Stimulated activated CD8-positive, alpha-beta memory T cell treated with anti-CD3 and anti-CD28 coated beads, Interleukin-15, amount 100 ng/mL, for 24 hours (primary cell): ENCODE measurements around the gene HCN4.

Experiments used
- DNase-seq: peaks from one replicate; pipeline ENCODE4 v3.0.0-alpha.2; 2020; ENCODE audit warnings: low read depth

HCN4 gene

GRCh38 chr15:73295630-73296286 lies 73.0 kb downstream of the HCN4 start:
- DNase-seq = no peak

DNA sequence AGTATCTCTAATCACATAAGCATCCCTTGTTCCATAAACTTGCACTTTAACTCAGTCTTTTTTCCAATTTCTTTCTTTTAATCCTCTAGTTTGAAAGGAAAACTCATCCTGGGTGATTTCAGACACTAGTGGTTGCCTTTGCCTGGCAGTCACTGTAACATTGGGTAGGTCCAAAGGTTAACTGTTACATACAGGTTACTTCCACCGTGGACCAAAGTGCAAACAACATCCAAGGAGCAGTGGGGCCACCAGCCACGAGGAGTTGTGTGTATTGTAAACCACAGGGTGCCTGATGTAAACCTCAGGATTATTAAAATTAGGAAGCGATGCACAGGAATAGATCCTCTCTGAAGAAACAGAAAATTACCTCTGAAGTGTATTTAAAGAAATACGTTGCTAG lies 75.0 kb downstream of the HCN4 start:
- DNase-seq = no peak

GRCh38 chr15:73291441-73291840 lies 77.3 kb downstream of the HCN4 start:
- no peak for DNase-seq

- no peak for DNase-seq
Observed at GRCh38 chr15:73287019-73287418, 81.7 kb downstream of the HCN4 start.

DNA sequence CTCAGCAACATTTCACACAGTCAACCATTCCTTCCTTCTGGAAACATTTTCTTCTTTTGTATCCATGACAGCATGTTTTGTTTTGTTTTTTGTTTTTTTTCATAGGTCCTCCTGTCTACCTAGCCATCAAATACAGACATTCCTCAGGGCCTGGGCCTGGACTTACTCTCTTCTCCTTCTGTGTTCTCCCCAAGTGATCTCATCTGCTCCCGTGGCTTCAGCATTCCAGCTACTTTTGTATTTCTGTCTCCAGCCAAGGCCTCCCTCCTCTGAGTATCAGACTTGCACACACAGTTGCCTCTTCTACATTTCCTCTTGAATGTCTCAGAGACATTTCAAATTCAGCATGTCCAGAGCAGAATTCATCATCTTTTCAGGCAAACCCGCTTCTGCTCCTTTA lies 82.4 kb downstream of the HCN4 start:
- no peak for DNase-seq

- no peak for DNase-seq
Observed at GRCh38 chr15:73284090-73284716, 84.6 kb downstream of the HCN4 start.

DNA sequence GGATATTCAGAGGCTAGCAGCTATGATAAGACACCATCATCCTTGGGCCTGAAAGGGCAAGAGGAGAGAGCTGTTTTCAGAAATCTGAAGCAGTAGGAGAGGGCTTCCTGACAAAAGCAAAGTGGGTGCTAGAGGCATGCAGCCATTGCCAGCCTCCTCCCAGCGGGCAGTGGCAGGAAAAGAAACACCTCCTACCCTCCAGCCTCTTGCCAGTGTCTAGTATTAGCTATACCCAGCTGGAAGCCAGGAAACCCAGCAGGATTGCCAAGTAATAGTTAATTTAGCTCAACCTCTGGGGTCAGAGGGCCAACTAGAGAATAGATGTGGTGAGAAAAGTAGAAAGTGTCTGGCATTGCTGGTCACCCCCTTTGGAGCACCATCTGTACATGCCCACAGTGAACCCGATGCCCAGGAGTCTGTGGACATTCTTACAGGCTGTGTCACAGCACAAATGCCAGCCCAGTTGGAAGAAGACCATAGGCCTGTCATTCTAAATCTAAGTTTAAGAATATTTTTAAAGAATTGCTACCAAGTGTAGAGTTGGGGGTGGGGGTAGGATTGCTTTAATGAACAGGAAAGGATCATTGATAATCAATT lies 85.3 kb downstream of the HCN4 start:
- DNase-seq = no peak

DNA sequence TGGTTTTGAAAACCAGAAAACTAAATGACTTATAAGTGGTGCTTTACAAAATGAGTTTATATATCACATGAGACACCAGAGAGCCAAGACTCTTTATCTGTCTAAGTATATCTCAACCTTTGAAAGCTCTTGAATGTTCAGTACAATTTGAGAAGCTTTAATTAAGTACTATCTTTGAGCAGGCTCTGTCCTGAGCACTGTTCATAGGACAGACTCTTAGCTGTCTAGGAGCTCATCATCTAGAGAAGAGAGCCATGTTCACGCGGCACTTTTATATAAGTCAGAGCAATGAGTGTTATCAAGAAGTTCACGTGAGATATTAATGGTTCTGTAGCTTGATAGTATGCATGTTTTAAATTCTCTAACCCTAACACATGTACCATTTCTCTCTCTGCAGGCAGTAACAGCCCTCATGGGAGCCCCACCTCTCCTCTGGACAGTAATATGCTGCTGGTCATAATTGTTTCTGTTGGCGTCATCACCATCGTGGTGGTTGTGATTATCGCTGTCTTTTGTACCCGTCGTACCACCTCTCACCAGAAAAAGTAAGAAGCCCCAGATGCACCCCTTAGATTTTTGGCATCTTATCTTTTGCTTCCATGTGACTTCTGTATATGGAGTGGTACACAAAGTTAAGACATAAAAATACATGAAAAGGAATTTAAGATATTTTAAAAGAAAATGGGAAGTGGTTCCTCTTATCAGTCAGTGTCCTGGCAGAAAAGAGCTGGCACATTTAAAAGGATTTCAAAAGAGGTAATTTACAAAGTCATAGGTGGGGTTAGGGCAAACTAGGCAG lies 86.0 kb downstream of the HCN4 start:
- DNase-seq = no peak

- DNase-seq = no peak
Observed at GRCh38 chr15:73275862-73276261, 92.9 kb downstream of the HCN4 start.

DNA sequence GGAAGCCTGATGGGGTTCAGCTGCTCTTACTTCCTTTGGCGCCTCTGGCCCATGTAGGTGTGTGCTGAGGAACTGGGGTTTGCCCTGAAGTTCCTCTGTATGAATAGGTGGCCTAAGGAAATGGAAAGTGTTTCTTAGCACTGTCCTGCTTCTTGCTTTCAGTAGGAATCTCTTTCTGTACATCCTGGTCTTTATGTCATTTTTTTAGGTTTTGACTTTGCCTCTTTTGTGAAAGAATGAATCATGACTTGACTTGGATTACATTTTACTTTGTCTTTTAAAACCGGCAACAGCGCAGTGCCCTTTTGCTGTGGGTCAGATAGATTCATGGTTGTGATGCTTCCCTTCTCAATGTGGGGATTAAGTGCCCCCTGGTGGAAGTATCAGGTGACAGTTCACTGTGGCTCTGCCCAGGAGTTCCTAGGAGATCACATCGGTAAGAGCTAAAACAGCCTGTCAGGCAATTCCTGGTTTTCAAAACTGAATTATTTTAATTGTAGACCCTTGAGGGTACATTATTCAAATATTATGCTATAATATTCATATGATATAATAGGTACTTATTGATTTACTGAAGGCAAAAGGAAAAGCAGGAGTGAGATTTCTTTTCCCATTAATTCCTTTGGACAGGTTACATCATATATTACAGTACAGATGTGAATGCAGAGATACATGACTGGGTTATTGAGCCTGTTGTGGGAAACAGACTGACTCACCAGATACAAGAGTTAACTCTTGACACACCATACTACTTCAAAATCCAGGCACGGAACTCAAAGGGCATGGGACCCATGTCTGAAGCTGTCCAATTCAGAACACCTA lies 95.4 kb downstream of the HCN4 start:
- no peak for DNase-seq

DNA sequence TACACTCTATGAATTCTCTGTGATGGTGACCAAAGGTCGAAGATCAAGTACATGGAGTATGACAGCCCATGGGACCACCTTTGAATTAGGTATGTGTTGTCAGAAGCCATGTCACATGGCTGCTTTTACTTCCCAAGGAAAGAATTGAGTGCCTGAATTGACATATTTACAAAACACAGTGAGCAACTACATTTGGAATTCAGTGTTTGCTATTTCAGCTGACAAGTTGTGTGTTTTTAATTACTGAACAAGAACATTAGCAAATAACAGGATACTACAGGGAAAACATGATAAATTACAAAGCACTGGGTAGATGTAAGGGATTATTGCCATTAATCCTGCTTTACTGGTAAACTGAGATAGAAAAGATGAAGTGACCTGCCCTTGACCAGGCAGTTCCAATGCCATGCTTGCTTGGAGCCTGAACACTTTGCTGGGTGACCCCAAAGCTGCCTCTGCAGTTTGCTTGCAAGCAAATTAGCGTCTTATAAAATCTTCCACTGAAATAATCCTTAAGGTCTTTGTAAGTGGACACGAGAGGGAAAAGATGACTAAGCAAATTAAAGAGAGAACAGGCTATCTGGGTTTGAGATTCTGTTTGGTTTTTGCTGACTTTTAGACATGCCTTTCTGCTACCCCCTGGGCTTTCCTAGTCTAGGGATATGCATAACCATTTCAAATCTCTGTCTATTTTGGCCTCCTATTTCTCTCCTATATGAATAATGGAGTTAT lies 98.2 kb downstream of the HCN4 start:
- no peak for DNase-seq
